ENCODE results near the gene ITIH4.

ITIH4 gene

DNA sequence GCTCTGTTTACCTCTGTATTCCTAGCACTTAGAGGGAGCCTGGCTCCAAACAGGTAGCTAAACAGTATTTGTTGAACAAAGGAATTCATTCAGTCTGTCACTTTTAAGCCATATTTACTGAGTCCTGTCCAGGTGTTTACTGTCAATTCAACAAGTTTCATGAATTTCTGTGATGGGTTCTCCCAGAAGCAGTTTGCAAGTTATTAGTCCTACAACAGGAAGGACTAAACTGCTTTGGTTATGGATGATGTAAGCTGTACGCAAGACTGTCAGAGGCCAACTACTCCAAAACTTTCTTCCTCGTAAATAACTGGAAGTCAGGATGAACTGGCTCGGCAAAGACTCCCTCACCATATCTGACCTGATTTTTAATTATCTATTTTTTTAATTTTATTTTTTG is 41.8 kb upstream of the ITIH4 start:
- TF ChIP-seq ZNF366 (tag by site-specific recombination; conservative IDR thresholded peaks at IDR 0.05) (0 out of 2 replicates have a peak, but pooled peaks have one; percentile 19), ZFP3 (tag by site-specific recombination; IDR thresholded peaks at IDR 0.05; ENCODE audit: low read depth) (no peak), SCRT2 (tag by site-specific recombination; IDR thresholded peaks at IDR 0.05) (peak; percentile 86)
- TF ChIP-seq, protein P1, sequence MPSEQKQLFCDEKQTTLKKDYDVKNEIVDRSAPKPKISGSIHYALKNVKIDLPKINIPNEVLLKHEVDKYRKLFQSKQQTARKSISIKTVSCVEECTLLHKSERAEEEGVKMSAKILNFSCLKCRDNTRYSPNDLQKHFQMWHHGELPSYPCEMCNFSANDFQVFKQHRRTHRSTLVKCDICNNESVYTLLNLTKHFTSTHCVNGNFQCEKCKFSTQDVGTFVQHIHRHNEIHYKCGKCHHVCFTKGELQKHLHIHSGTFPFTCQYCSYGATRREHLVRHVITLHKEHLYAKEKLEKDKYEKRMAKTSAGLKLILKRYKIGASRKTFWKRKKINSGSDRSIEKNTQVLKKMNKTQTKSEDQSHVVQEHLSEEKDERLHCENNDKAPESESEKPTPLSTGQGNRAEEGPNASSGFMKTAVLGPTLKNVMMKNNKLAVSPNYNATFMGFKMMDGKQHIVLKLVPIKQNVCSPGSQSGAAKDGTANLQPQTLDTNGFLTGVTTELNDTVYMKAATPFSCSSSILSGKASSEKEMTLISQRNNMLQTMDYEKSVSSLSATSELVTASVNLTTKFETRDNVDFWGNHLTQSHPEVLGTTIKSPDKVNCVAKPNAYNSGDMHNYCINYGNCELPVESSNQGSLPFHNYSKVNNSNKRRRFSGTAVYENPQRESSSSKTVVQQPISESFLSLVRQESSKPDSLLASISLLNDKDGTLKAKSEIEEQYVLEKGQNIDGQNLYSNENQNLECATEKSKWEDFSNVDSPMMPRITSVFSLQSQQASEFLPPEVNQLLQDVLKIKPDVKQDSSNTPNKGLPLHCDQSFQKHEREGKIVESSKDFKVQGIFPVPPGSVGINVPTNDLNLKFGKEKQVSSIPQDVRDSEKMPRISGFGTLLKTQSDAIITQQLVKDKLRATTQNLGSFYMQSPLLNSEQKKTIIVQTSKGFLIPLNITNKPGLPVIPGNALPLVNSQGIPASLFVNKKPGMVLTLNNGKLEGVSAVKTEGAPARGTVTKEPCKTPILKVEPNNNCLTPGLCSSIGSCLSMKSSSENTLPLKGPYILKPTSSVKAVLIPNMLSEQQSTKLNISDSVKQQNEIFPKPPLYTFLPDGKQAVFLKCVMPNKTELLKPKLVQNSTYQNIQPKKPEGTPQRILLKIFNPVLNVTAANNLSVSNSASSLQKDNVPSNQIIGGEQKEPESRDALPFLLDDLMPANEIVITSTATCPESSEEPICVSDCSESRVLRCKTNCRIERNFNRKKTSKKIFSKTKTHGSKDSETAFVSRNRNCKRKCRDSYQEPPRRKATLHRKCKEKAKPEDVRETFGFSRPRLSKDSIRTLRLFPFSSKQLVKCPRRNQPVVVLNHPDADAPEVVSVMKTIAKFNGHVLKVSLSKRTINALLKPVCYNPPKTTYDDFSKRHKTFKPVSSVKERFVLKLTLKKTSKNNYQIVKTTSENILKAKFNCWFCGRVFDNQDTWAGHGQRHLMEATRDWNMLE (tag by site-specific recombination; conservative IDR thresholded peaks at IDR 0.05; ENCODE audit: low read depth): peak; percentile 67
- Histone ChIP-seq H3K27ac (ENCODE audit: extremely low read depth, low read depth, low read length) (no peak overlapping the region), H3K4me1 (ENCODE audit: control insufficient read depth, insufficient read depth, low read length) (no peaks in the 10 kb centered on the region), H3K4me3 (ENCODE audit: low read depth, low read length) (no peak overlapping the region), H3K9me3 (ENCODE audit: control insufficient read depth, insufficient read depth, low read depth, low read length) (no peaks in the 10 kb centered on the region), H3K36me3 (ENCODE audit: control insufficient read depth in 2 of 2, insufficient read depth in 1 of 2, low read length in 2 of 2) (no peaks in the 10 kb centered on the region)
- ChIA-PET POLR2A (no interaction called here), CTCF (interaction anchor here (0.7 to 0.9 kb wide), 2 partner anchors 21 to 70 kb away, joined by 3 read pairs; no protein-coding TSS in a partner anchor)

DNA sequence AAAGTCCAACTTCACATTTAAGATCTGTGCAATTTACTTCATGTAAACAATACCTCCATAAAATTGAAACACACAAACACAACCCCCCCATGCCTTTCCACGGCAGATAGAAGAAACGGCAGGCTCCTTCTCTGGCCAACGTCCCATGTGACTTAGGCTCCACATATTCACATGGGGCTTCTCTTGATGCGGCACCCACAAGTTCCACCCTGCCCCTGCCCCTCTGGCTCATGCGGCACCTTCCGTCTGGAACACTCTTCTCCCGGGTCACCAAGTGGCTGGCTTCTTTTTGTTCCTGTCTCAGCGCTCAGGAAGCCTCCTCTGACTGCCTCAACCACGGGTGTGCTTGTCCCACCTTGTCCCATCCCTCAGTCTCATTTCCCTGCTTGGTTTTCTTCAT is 41.3 kb upstream of the ITIH4 start:
- ChIA-PET CTCF (interaction anchor here (0.7 kb wide), 1 partner anchor 69 kb away, joined by 3 read pairs; no protein-coding TSS in a partner anchor), POLR2A (no interaction called here)
- no peaks in the 10 kb centered on the region for H3K4me1 ChIP-seq (ENCODE audit: control insufficient read depth, insufficient read depth, low read length)
- no peaks in the 10 kb centered on the region for H3K36me3 ChIP-seq (ENCODE audit: control insufficient read depth in 2 of 2, insufficient read depth in 1 of 2, low read length in 2 of 2)
- no peak overlapping the region for H3K27ac ChIP-seq (ENCODE audit: extremely low read depth, low read depth, low read length)
- H3K9me3 ChIP-seq (ENCODE audit: control insufficient read depth, insufficient read depth, low read depth, low read length): no peaks in the 10 kb centered on the region
- no peak overlapping the region for H3K4me3 ChIP-seq (ENCODE audit: low read depth, low read length)
- TF ChIP-seq, protein P2, sequence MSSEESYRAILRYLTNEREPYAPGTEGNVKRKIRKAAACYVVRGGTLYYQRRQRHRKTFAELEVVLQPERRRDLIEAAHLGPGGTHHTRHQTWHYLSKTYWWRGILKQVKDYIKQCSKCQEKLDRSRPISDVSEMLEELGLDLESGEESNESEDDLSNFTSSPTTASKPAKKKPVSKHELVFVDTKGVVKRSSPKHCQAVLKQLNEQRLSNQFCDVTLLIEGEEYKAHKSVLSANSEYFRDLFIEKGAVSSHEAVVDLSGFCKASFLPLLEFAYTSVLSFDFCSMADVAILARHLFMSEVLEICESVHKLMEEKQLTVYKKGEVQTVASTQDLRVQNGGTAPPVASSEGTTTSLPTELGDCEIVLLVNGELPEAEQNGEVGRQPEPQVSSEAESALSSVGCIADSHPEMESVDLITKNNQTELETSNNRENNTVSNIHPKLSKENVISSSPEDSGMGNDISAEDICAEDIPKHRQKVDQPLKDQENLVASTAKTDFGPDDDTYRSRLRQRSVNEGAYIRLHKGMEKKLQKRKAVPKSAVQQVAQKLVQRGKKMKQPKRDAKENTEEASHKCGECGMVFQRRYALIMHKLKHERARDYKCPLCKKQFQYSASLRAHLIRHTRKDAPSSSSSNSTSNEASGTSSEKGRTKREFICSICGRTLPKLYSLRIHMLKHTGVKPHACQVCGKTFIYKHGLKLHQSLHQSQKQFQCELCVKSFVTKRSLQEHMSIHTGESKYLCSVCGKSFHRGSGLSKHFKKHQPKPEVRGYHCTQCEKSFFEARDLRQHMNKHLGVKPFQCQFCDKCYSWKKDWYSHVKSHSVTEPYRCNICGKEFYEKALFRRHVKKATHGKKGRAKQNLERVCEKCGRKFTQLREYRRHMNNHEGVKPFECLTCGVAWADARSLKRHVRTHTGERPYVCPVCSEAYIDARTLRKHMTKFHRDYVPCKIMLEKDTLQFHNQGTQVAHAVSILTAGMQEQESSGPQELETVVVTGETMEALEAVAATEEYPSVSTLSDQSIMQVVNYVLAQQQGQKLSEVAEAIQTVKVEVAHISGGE (tag by site-specific recombination; conservative IDR thresholded peaks at IDR 0.05; ENCODE audit: low read depth): peak; percentile 47
- TF ChIP-seq ZNF658 (tag by site-specific recombination; IDR thresholded peaks at IDR 0.05) (no peak), ZNF292 (tag by site-specific recombination; IDR thresholded peaks at IDR 0.05; ENCODE audit: borderline replicate concordance, low read depth) (no peak), SCRT1 (tag by site-specific recombination; IDR thresholded peaks at IDR 0.05; ENCODE audit: borderline replicate concordance) (no peak), EGR2 (tag by site-specific recombination; IDR thresholded peaks at IDR 0.05; ENCODE audit: low read depth) (no peak), ZNF76 (tag by site-specific recombination; IDR thresholded peaks at IDR 0.05; ENCODE audit: borderline replicate concordance, low read depth) (no peak)

DNA sequence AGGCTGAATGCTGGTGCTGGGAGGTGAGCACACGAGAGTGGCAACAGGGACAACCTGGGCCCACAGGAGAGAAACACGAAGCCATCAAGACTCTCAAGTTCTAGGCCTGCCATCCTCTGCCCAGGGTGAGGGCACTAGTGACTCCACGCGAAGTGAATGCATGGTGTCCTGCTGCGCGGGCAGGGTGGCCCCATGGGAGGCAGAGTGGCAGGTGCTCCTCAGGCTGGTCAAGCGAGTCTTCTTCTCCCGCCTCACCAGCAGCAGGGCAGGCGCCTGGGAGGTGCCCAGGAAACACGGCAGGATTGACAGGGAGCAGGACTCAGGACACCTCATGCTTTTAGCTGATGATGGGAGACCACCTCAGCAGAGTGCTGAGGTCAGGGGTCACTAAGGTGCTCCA is 40.0 kb upstream of the ITIH4 start:
- no peaks in the 10 kb centered on the region for H3K9me3 ChIP-seq (ENCODE audit: control insufficient read depth, insufficient read depth, low read depth, low read length)
- POLR2A ChIA-PET: no interaction called here
- H3K27ac ChIP-seq (ENCODE audit: extremely low read depth, low read depth, low read length): no peak overlapping the region
- no peaks in the 10 kb centered on the region for H3K36me3 ChIP-seq (ENCODE audit: control insufficient read depth in 2 of 2, insufficient read depth in 1 of 2, low read length in 2 of 2)
- no peaks in the 10 kb centered on the region for H3K4me1 ChIP-seq (ENCODE audit: control insufficient read depth, insufficient read depth, low read length)
- TF ChIP-seq ZNF16 (tag by site-specific recombination; IDR thresholded peaks at IDR 0.05; ENCODE audit: low read depth) (no peak), ZNF621 (tag by site-specific recombination; IDR thresholded peaks at IDR 0.05) (no peak), ZNF394 (tag by site-specific recombination; IDR thresholded peaks at IDR 0.05; ENCODE audit: borderline replicate concordance) (no peak), ZNF544 (tag by site-specific recombination; IDR thresholded peaks at IDR 0.05) (no peak), ZEB2 (tag by site-specific recombination; IDR thresholded peaks at IDR 0.05) (no peak), ZNF112 (tag by site-specific recombination; IDR thresholded peaks at IDR 0.05) (no peak), ZSCAN23 (tag by site-specific recombination; IDR thresholded peaks at IDR 0.05) (no peak), ZNF302 (tag by site-specific recombination; IDR thresholded peaks at IDR 0.05; ENCODE audit: low read depth) (no peak)
- TF ChIP-seq, protein P3, sequence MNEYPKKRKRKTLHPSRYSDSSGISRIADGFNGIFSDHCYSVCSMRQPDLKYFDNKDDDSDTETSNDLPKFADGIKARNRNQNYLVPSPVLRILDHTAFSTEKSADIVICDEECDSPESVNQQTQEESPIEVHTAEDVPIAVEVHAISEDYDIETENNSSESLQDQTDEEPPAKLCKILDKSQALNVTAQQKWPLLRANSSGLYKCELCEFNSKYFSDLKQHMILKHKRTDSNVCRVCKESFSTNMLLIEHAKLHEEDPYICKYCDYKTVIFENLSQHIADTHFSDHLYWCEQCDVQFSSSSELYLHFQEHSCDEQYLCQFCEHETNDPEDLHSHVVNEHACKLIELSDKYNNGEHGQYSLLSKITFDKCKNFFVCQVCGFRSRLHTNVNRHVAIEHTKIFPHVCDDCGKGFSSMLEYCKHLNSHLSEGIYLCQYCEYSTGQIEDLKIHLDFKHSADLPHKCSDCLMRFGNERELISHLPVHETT (tag by site-specific recombination; IDR thresholded peaks at IDR 0.05): no peak
- no peak overlapping the region for H3K4me3 ChIP-seq (ENCODE audit: low read depth, low read length)
- CTCF ChIA-PET: no interaction called here

Data from HEK293 (cell line).